Measurements from ENCODE around the gene CDCP1. TPM values are rescaled to one million over a fixed set of nuclear protein-coding genes. Genes with fewer than 3 reads are reported as not detected.
A peak's percentile ranks its signal among the peaks of the same experiment; 100 is the strongest.

CDCP1 gene
- total RNA-seq, 2 experiments from 2014 or later, result 1.7 to 1.8 TPM

- Mint-ChIP-seq H3K36me3 (ENCODE audit: low read depth) (no peaks in the 10 kb centered on the region), H3K4me3 (no peak overlapping the region), H3K27ac (no peak overlapping the region), H3K27me3 (no peaks in the 10 kb centered on the region), H3K4me1 (ENCODE audit: low read depth) (peaks cover 21% of the 10 kb centered on the region), H3K9me3 (no peaks in the 10 kb centered on the region)
- H3K4me3 ChIP-seq (ENCODE audit: low read length), result no peak overlapping the region
- peaks cover 17% of the 10 kb centered on the region for H3K4me1 ChIP-seq (ENCODE audit: insufficient read depth, low read length)
- ChIA-PET POLR2A (no interaction called here), CTCF (interaction anchor here (0.7 to 1.5 kb wide), 3 partner anchors 14 to 423 kb away, joined by 3 to 4 read pairs (median 3); no protein-coding TSS in a partner anchor)
- intact Hi-C loops (cut with DNase I, micrococcal nuclease), result loop anchor here in 1 of 2 experiments (5.0 to 10.0 kb wide), 2 partner anchors 73 to 881 kb away; no protein-coding TSS in a partner anchor
- no peaks in the 10 kb centered on the region for H3K9me3 ChIP-seq (ENCODE audit: control insufficient read depth in 1 of 2, insufficient read depth in 1 of 2, low read length in 2 of 2)
- TF ChIP-seq CTCF (IDR thresholded peaks at IDR 0.05), result no peak
- peak in 2 of 14 experiments; percentile 43 to 51 for DNase-seq
- peaks cover 0 to 7% of the 10 kb centered on the region in 2 experiments for H3K27me3 ChIP-seq (ENCODE audit: control insufficient read depth in 1 of 2, insufficient read depth in 2 of 2, low read length in 2 of 2)
- no peak overlapping the region for H3K27ac ChIP-seq (ENCODE audit: low read depth in 1 of 2, low read length in 2 of 2)
- ATAC-seq (ENCODE audit: poor library complexity), result no peak
- no peaks in the 10 kb centered on the region for H3K36me3 ChIP-seq (ENCODE audit: insufficient read depth, low read length)
These were observed 102.4 kb downstream of the CDCP1 start for GRCh38 chr3:45043728-45044299.

GRCh38 chr3:45042162-45042561, 104.0 kb downstream of the CDCP1 start:
- Mint-ChIP-seq H3K27me3 (peaks cover 7% of the 10 kb centered on the region), H3K4me1 (ENCODE audit: low read depth) (peaks cover 26% of the 10 kb centered on the region), H3K9me3 (no peaks in the 10 kb centered on the region), H3K27ac (no peak overlapping the region), H3K4me3 (no peak overlapping the region), H3K36me3 (ENCODE audit: low read depth) (no peaks in the 10 kb centered on the region)
- ATAC-seq (ENCODE audit: poor library complexity) (no peak), DNase-seq (no peak)
- TF ChIP-seq CTCF (IDR thresholded peaks at IDR 0.05), result no peak
- no peak overlapping the region for H3K4me3 ChIP-seq (ENCODE audit: low read length)
- H3K9me3 ChIP-seq (ENCODE audit: control insufficient read depth in 1 of 2, insufficient read depth in 1 of 2, low read length in 2 of 2), result no peaks in the 10 kb centered on the region
- intact Hi-C loops (cut with DNase I, micrococcal nuclease), result loop anchor here in 1 of 2 experiments (5.0 to 10.0 kb wide), 2 partner anchors 75 to 883 kb away; no protein-coding TSS in a partner anchor
- H3K36me3 ChIP-seq (ENCODE audit: insufficient read depth, low read length), result no peaks in the 10 kb centered on the region
- ChIA-PET CTCF (interaction anchor here (1.4 to 3.5 kb wide), 4 partner anchors 167 to 614 kb away, joined by 5 to 56 read pairs (median 8); partner anchors contain the start of gene TMEM158), POLR2A (interaction anchor here (1.0 to 1.3 kb wide), 2 partner anchors 104 to 168 kb away, joined by 3 to 10 read pairs; partner anchors contain the start of gene CDCP1)
- peaks cover under 1% of the 10 kb centered on the region in 2 experiments for H3K27me3 ChIP-seq (ENCODE audit: control insufficient read depth in 1 of 2, insufficient read depth in 2 of 2, low read length in 2 of 2)
- no peak overlapping the region for H3K27ac ChIP-seq (ENCODE audit: low read depth in 1 of 2, low read length in 2 of 2)
- peaks cover 22% of the 10 kb centered on the region for H3K4me1 ChIP-seq (ENCODE audit: insufficient read depth, low read length)

GRCh38 chr3:45041666-45042065, 104.5 kb downstream of the CDCP1 start:
- ChIA-PET POLR2A (interaction anchor here (1.0 to 1.3 kb wide), 3 partner anchors 64 to 169 kb away, joined by 3 to 10 read pairs (median 3); partner anchors contain the start of gene CDCP1), CTCF (interaction anchor here (1.4 to 3.5 kb wide), 6 partner anchors 163 to 615 kb away, joined by 3 to 56 read pairs (median 8); partner anchors contain the start of gene TMEM158)
- peaks cover under 1 to 6% of the 10 kb centered on the region in 2 experiments for H3K27me3 ChIP-seq (ENCODE audit: control insufficient read depth in 1 of 2, insufficient read depth in 2 of 2, low read length in 2 of 2)
- Mint-ChIP-seq H3K27me3 (peaks cover 12% of the 10 kb centered on the region), H3K4me1 (ENCODE audit: low read depth) (peaks cover 26% of the 10 kb centered on the region), H3K9me3 (no peaks in the 10 kb centered on the region), H3K27ac (no peak overlapping the region), H3K36me3 (ENCODE audit: low read depth) (no peaks in the 10 kb centered on the region), H3K4me3 (no peak overlapping the region)
- H3K4me1 ChIP-seq (ENCODE audit: insufficient read depth, low read length), result peaks cover 25% of the 10 kb centered on the region
- intact Hi-C loops (cut with DNase I, micrococcal nuclease), result loop anchor here (1.0 to 10.0 kb wide), 3 partner anchors 76 to 883 kb away; no protein-coding TSS in a partner anchor
- no peaks in the 10 kb centered on the region for H3K36me3 ChIP-seq (ENCODE audit: insufficient read depth, low read length)
- no peak for ATAC-seq (ENCODE audit: poor library complexity)
- no peaks in the 10 kb centered on the region for H3K9me3 ChIP-seq (ENCODE audit: control insufficient read depth in 1 of 2, insufficient read depth in 1 of 2, low read length in 2 of 2)
- no peak overlapping the region for H3K27ac ChIP-seq (ENCODE audit: low read depth in 1 of 2, low read length in 2 of 2)
- DNase-seq, result peak in 2 of 14 experiments; percentile 20 to 25
- H3K4me3 ChIP-seq (ENCODE audit: low read length), result no peak overlapping the region
- no peak for TF ChIP-seq CTCF (IDR thresholded peaks at IDR 0.05)
